GM20431 (cell line): ENCODE measurements around the gene SOCS4.
"Not testable (repeated sequence)": the region's sequence is repeated elsewhere in the genome, so short reads cannot be mapped to it uniquely, and the experiment has no call there.

Source experiments
- in situ Hi-C: fragments of 300-500 bp; cut with MseI, MboI; formaldehyde crosslinking; loops from one replicate; pipeline ENCODE4 v1.15.0; 2020; ENCODE audit warnings: low sequenced_read_pairs; ENCODE audit not compliant: unreplicated experiment

Gene SOCS4

GRCh38 chr14:55051423-55052268 lies 24.6 kb downstream of the SOCS4 start, which contains the start of gene MAPK1IP1L:
Gene MAPK1IP1L (plus strand): TSS chr14:55051647. CDS start chr14:55061684, 10,037 bp downstream.
- in situ Hi-C loops = no loop called here

- in situ Hi-C loops = no loop called here
Observed at GRCh38 chr14:55052269-55052930, 25.4 kb downstream of the SOCS4 start.

- in situ Hi-C loops = no loop called here
Observed at GRCh38 chr14:55053018-55053417, 26.0 kb downstream of the SOCS4 start.

GRCh38 chr14:55053500-55053899 lies 26.5 kb downstream of the SOCS4 start:
- in situ Hi-C loops = no loop called here

GRCh38 chr14:55054098-55054497 lies 27.1 kb downstream of the SOCS4 start:
- in situ Hi-C loops = no loop called here

GRCh38 chr14:55057919-55058318 lies 30.9 kb downstream of the SOCS4 start:
- in situ Hi-C loops = no loop called here

- in situ Hi-C loops = no loop called here
Observed at GRCh38 chr14:55059333-55059732, 32.3 kb downstream of the SOCS4 start.

GRCh38 chr14:55062517-55063351 lies 35.7 kb downstream of the SOCS4 start:
- in situ Hi-C loops = no loop called here

- in situ Hi-C loops = not testable (repeated sequence)
Observed at GRCh38 chr14:55064896-55065295, 37.9 kb downstream of the SOCS4 start.

GRCh38 chr14:55065411-55065810 lies 38.4 kb downstream of the SOCS4 start:
- in situ Hi-C loops = no loop called here

- in situ Hi-C loops = no loop called here
Observed at GRCh38 chr14:55066223-55066622, 39.2 kb downstream of the SOCS4 start.

- in situ Hi-C loops = no loop called here
Observed at GRCh38 chr14:55070981-55071411, 44.0 kb downstream of the SOCS4 start.

- in situ Hi-C loops = no loop called here
Observed at GRCh38 chr14:55071870-55072640, 45.0 kb downstream of the SOCS4 start.

GRCh38 chr14:55073856-55074255 lies 46.8 kb downstream of the SOCS4 start:
- in situ Hi-C loops = no loop called here

- in situ Hi-C loops = no loop called here
Observed at GRCh38 chr14:55074662-55075061, 47.6 kb downstream of the SOCS4 start.

GRCh38 chr14:55075628-55076175 lies 48.7 kb downstream of the SOCS4 start:
- in situ Hi-C loops = no loop called here

GRCh38 chr14:55077170-55078151 lies 50.4 kb downstream of the SOCS4 start:
- in situ Hi-C loops = no loop called here

- in situ Hi-C loops = not testable (repeated sequence)
Observed at GRCh38 chr14:55079961-55080360, 52.9 kb downstream of the SOCS4 start.
